ENCODE results near the gene ZNF664. TPM values are rescaled to one million over a fixed set of nuclear protein-coding genes. Genes with fewer than 3 reads are reported as not detected.

ZNF664 gene
- total and polyA plus RNA-seq, 2 of the 8 experiments (the other 6 are each of a cell fraction or from before 2014, with no cell fraction given): 22.8 to 51.4 TPM

DNA sequence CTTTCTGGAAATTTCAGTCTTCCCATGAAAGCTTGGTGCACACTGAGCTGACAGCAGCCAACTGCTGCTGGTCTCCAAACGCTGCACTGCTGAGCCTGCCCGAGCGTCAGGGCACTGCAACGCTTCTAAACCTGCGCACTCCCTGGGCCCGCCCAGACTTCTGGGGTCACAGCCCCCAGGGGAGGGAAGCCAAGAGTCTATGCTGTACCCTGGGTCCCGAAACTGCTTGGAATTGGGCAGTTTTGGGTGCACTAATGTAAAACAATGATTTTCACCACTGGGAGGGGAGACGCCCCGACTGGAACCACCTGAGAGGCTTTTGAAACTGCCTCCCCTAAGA, 32.4 kb upstream of the ZNF664 start:
- no peak overlapping the region for H2AK5ac ChIP-seq (ENCODE audit: low read depth, low read length)
- H3K27ac ChIP-seq (ENCODE audit: low read depth, low read length): no peak overlapping the region
- H3K36me3 ChIP-seq (ENCODE audit: control insufficient read depth in 2 of 4, insufficient read depth in 4 of 4, low read length in 3 of 4): no peaks in the 10 kb centered on the region
- H2AFZ ChIP-seq (ENCODE audit: low read length): no peak overlapping the region
- no peaks in the 10 kb centered on the region for H3K23me2 ChIP-seq (ENCODE audit: low read depth, low read length)
- H2BK15ac ChIP-seq (ENCODE audit: low read length): no peak overlapping the region
- ChIA-PET POLR2A (ENCODE audit: partially characterized antibody) (no interaction called here), CTCF (ENCODE audit: partially characterized antibody) (interaction anchor here (0.7 to 5.2 kb wide), 9 partner anchors 11 to 92 kb away, joined by 3 to 27 read pairs (median 4); no protein-coding TSS in a partner anchor)
- no peak overlapping the region for H4K8ac ChIP-seq (ENCODE audit: extremely low read depth, insufficient read depth, low read length)
- H3K9ac ChIP-seq (replicated peaks in 1 of 4; ENCODE audit: extremely low read depth in 1 of 4, low read depth in 3 of 4, low read length in 3 of 4): no peak overlapping the region
- H2BK12ac ChIP-seq (ENCODE audit: low read depth, low read length): no peak overlapping the region
- no peak overlapping the region for H4K91ac ChIP-seq (replicated peaks; ENCODE audit: insufficient read length, low read length)
- peaks cover 0 to 8% (median 2%) of the 10 kb centered on the region in 4 experiments; a peak in 3 of 7 replicates for H3K27me3 ChIP-seq (replicated peaks in 1 of 4; ENCODE audit: control insufficient read depth in 3 of 4, extremely low read depth in 1 of 4, insufficient read depth in 3 of 4, low read length in 3 of 4)
- 82% methylated on average over 7 of the region's 9 CpGs; no CpG with 5 or more reads in 1 of the 2 experiments for WGBS, 2 experiments (ENCODE audit: extremely low coverage in 1 of 2, insufficient coverage in 1 of 2, insufficient read length in 1 of 2, insufficient replicate concordance in 2 of 2, low coverage in 1 of 2, low lambda C conversion rate in 2 of 2, missing lambda C conversion rate in 1 of 2)
- H4K20me1 ChIP-seq (replicated peaks in 1 of 2; ENCODE audit: control insufficient read depth in 1 of 2, insufficient read depth in 2 of 2, low read length in 2 of 2): no peaks in the 10 kb centered on the region
- H3K4me1 ChIP-seq (replicated peaks in 1 of 4; ENCODE audit: control insufficient read depth in 3 of 4, insufficient read depth in 4 of 4, low read length in 3 of 4): no peaks in the 10 kb centered on the region
- H3K9me3 ChIP-seq (ENCODE audit: insufficient read depth in 2 of 2, low read depth in 1 of 2, low read length in 1 of 2): no peaks in the 10 kb centered on the region
- DNase-seq (ENCODE audit: low read depth in 1 of 2, low spot score in 2 of 2) (no peak), FAIRE-seq (no peak)
- H4K5ac ChIP-seq (ENCODE audit: insufficient read length, low read depth, low read length): no peak overlapping the region
- H2BK5ac ChIP-seq (ENCODE audit: low read depth, low read length): no peak overlapping the region
- no peak overlapping the region for H3K23ac ChIP-seq (ENCODE audit: insufficient read length)
- no peak overlapping the region for H2BK20ac ChIP-seq (ENCODE audit: low read length)
- no peak overlapping the region for H2BK120ac ChIP-seq (replicated peaks; ENCODE audit: low read depth, low read length)
- no peak overlapping the region for H3K4me2 ChIP-seq (ENCODE audit: insufficient read depth in 1 of 2, low read depth in 2 of 2, low read length in 2 of 2)
- no peak overlapping the region for H3K14ac ChIP-seq (ENCODE audit: insufficient read length)
- H3K4me3 ChIP-seq (ENCODE audit: extremely low read depth in 1 of 4, insufficient read depth in 2 of 4, low read depth in 3 of 4, low read length in 4 of 4): no peak overlapping the region
- H3K79me2 ChIP-seq (ENCODE audit: control insufficient read depth in 1 of 2, insufficient read depth in 2 of 2, low read length in 2 of 2): no peaks in the 10 kb centered on the region
- no peak for TF ChIP-seq CHD1 (IDR thresholded peaks at IDR 0.05; ENCODE audit: low read depth, low read length)
- TF ChIP-seq FOSL1 (IDR thresholded peaks at IDR 0.05; ENCODE audit: insufficient read depth, low read depth, low read length): no peak
- no peak for TF ChIP-seq CREB1 (IDR thresholded peaks at IDR 0.05)
- TF ChIP-seq POLR2A (IDR thresholded peaks at IDR 0.05; ENCODE audit: control extremely low read depth in 1 of 2, low read depth in 2 of 2, low read length in 2 of 2): no peak
- TF ChIP-seq RFX5 (IDR thresholded peaks at IDR 0.05; ENCODE audit: borderline replicate concordance, low read depth, low read length): no peak
- TF ChIP-seq NANOG (IDR thresholded peaks at IDR 0.05; ENCODE audit: insufficient read depth, low read depth, low read length, poor library complexity, severe bottlenecking): no peak
- TF ChIP-seq, protein P1, sequence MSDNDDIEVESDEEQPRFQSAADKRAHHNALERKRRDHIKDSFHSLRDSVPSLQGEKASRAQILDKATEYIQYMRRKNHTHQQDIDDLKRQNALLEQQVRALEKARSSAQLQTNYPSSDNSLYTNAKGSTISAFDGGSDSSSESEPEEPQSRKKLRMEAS (IDR thresholded peaks at IDR 0.05): no peak
- TF ChIP-seq BACH1 (IDR thresholded peaks at IDR 0.05; ENCODE audit: low read length): no peak
- no peak for TF ChIP-seq POLR2AphosphoS5 (IDR thresholded peaks at IDR 0.05; ENCODE audit: low read depth, low read length)
- TF ChIP-seq, protein P2, sequence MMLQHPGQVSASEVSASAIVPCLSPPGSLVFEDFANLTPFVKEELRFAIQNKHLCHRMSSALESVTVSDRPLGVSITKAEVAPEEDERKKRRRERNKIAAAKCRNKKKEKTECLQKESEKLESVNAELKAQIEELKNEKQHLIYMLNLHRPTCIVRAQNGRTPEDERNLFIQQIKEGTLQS (IDR thresholded peaks at IDR 0.05; ENCODE audit: insufficient read depth, low read depth, low read length): no peak
- no peak for TF ChIP-seq BCL11A (IDR thresholded peaks at IDR 0.05; ENCODE audit: low read depth in 2 of 2, low read length in 2 of 2)
- TF ChIP-seq KDM1A (IDR thresholded peaks at IDR 0.05; ENCODE audit: borderline replicate concordance, low read length): no peak
- no peak for TF ChIP-seq SIN3A (conservative IDR thresholded peaks at IDR 0.05 in 1 of 2, IDR thresholded peaks at IDR 0.05 in 1 of 2; ENCODE audit: low read depth in 1 of 2, low read length in 2 of 2)
- no peak overlapping the region for H3K56ac ChIP-seq (replicated peaks; ENCODE audit: insufficient read length, low read depth, low read length)
- H3K4ac ChIP-seq (replicated peaks; ENCODE audit: insufficient read length, low read depth, low read length): no peak overlapping the region
- H3K18ac ChIP-seq (ENCODE audit: extremely low read depth, low read length): no peak overlapping the region
- no peaks in the 10 kb centered on the region for H3K79me1 ChIP-seq (ENCODE audit: low read depth, low read length)
